HG03139 (cell line): ENCODE data around the gene XRCC4.

Source experiments
- ATAC-seq: cut with Tn5 transposase; IDR thresholded peaks from one replicate; pipeline ENCODE4 v1.9.1; 2021; ENCODE audit not compliant: unreplicated experiment

The XRCC4 gene

GRCh38 chr5:83069096-83069799, 8.1 kb upstream of the XRCC4 start:
- no peak for ATAC-seq

- ATAC-seq: no peak
Observed at GRCh38 chr5:83071286-83072051, 5.9 kb upstream of the XRCC4 start.

- no peak for ATAC-seq
Observed at GRCh38 chr5:83072966-83073365, 4.4 kb upstream of the XRCC4 start.

- peak; percentile 1 for ATAC-seq
Observed at GRCh38 chr5:83077662-83078261, 415 bp downstream of the XRCC4 start.

GRCh38 chr5:83082750-83083149, 5.4 kb downstream of the XRCC4 start:
- no peak for ATAC-seq

GRCh38 chr5:83084336-83084735, 7.0 kb downstream of the XRCC4 start:
- ATAC-seq: no peak

- ATAC-seq: no peak
Observed at GRCh38 chr5:83085106-83085505, 7.8 kb downstream of the XRCC4 start.

GRCh38 chr5:83090169-83090568, 12.8 kb downstream of the XRCC4 start:
- ATAC-seq: no peak

- ATAC-seq: no peak
Observed at GRCh38 chr5:83092619-83093018, 15.3 kb downstream of the XRCC4 start.

GRCh38 chr5:83093692-83094091, 16.3 kb downstream of the XRCC4 start:
- no peak for ATAC-seq

- no peak for ATAC-seq
Observed at GRCh38 chr5:83095163-83095956, 18.0 kb downstream of the XRCC4 start.

- no peak for ATAC-seq
Observed at GRCh38 chr5:83095957-83096539, 18.7 kb downstream of the XRCC4 start.

GRCh38 chr5:83096660-83097339, 19.5 kb downstream of the XRCC4 start:
- ATAC-seq: no peak

GRCh38 chr5:83097689-83098231, 20.4 kb downstream of the XRCC4 start:
- ATAC-seq: no peak

GRCh38 chr5:83099001-83099400, 21.7 kb downstream of the XRCC4 start:
- no peak for ATAC-seq

- no peak for ATAC-seq
Observed at GRCh38 chr5:83099445-83099844, 22.1 kb downstream of the XRCC4 start.

GRCh38 chr5:83101514-83101913, 24.2 kb downstream of the XRCC4 start:
- no peak for ATAC-seq

- ATAC-seq: no peak
Observed at GRCh38 chr5:83102364-83102980, 25.1 kb downstream of the XRCC4 start.

GRCh38 chr5:83104021-83104420, 26.7 kb downstream of the XRCC4 start:
- no peak for ATAC-seq
